ENCODE data around the gene ELOF1. TPM values are rescaled to one million over a fixed set of nuclear protein-coding genes. Genes with fewer than 3 reads are reported as not detected.

The ELOF1 gene
- total and polyA plus RNA-seq, 2 of the 13 experiments (the other 11 are each of a cell fraction or from before 2014, with no cell fraction given): 14.5 to 43.2 TPM

DNA sequence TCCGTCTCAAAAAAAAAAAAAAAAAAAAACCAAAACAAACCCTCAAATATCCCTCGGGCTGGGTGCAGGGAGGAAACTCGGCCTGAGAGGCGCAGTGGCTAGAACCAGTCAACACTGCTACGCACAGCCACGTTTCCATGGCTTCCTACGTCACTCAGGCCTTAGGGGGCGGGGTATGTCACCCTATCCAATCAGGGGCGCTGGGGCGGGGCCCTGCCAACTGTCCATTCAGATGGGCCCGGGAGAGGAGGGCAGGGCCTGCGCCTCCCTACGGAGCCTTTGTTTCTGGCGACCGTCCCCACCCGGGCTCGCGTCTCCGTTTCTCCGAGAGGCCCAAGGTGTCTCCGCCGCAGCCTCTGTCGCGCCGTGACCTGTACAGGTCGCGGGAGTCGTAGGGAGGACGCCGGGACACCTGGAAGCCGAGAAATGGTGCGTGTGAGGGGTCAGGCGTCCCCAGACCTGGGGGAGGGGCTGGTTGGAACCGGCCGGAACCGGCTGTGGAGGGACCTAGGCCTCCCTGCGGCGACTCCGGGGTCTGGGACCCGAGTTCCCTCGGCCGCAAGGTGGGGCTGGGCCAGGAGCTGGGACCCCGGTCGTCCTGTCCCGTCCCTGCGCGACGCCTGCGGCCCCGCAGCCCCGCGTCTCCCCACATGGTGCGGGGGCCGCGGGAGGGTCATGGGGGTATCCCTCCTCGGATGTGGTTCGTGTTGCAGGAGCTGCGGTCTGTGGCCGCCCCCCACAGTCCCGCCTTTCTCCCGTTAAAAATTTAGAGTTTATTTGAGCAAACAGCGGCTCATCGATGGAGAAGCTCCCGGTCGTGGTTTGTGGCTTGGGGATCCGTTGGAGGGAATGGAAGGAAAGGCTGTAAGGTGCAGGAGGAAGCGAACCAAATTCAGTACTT lies 38.4 kb upstream of the ELOF1 start, which contains the start of gene ZNF627 (continued):
- TF ChIP-seq, protein P1, sequence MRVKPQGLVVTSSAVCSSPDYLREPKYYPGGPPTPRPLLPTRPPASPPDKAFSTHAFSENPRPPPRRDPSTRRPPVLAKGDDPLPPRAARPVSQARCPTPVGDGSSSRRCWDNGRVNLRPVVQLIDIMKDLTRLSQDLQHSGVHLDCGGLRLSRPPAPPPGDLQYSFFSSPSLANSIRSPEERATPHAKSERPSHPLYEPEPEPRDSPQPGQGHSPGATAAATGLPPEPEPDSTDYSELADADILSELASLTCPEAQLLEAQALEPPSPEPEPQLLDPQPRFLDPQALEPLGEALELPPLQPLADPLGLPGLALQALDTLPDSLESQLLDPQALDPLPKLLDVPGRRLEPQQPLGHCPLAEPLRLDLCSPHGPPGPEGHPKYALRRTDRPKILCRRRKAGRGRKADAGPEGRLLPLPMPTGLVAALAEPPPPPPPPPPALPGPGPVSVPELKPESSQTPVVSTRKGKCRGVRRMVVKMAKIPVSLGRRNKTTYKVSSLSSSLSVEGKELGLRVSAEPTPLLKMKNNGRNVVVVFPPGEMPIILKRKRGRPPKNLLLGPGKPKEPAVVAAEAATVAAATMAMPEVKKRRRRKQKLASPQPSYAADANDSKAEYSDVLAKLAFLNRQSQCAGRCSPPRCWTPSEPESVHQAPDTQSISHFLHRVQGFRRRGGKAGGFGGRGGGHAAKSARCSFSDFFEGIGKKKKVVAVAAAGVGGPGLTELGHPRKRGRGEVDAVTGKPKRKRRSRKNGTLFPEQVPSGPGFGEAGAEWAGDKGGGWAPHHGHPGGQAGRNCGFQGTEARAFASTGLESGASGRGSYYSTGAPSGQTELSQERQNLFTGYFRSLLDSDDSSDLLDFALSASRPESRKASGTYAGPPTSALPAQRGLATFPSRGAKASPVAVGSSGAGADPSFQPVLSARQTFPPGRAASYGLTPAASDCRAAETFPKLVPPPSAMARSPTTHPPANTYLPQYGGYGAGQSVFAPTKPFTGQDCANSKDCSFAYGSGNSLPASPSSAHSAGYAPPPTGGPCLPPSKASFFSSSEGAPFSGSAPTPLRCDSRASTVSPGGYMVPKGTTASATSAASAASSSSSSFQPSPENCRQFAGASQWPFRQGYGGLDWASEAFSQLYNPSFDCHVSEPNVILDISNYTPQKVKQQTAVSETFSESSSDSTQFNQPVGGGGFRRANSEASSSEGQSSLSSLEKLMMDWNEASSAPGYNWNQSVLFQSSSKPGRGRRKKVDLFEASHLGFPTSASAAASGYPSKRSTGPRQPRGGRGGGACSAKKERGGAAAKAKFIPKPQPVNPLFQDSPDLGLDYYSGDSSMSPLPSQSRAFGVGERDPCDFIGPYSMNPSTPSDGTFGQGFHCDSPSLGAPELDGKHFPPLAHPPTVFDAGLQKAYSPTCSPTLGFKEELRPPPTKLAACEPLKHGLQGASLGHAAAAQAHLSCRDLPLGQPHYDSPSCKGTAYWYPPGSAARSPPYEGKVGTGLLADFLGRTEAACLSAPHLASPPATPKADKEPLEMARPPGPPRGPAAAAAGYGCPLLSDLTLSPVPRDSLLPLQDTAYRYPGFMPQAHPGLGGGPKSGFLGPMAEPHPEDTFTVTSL (CRISPR knock-in tag; IDR thresholded peaks at IDR 0.05; ENCODE audit: borderline replicate concordance): no peak
- TF ChIP-seq ZNF841 (CRISPR knock-in tag; IDR thresholded peaks at IDR 0.05; ENCODE audit: borderline replicate concordance): no peak
- TF ChIP-seq, protein P2, sequence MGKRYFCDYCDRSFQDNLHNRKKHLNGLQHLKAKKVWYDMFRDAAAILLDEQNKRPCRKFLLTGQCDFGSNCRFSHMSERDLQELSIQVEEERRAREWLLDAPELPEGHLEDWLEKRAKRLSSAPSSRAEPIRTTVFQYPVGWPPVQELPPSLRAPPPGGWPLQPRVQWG (CRISPR knock-in tag; IDR thresholded peaks at IDR 0.05; ENCODE audit: borderline replicate concordance, low read depth): no peak
- no peak for TF ChIP-seq ZNF562 (CRISPR knock-in tag; IDR thresholded peaks at IDR 0.05; ENCODE audit: borderline replicate concordance)
- TF ChIP-seq SALL2 (CRISPR knock-in tag; IDR thresholded peaks at IDR 0.05): peak; percentile 60; the same call in 1 of the 2 replicates
- TF ChIP-seq DPF2 (CRISPR knock-in tag; IDR thresholded peaks at IDR 0.05; ENCODE audit: borderline replicate concordance, low read depth): no peak; the same call in 1 of the 2 replicates
- TF ChIP-seq, protein P3, sequence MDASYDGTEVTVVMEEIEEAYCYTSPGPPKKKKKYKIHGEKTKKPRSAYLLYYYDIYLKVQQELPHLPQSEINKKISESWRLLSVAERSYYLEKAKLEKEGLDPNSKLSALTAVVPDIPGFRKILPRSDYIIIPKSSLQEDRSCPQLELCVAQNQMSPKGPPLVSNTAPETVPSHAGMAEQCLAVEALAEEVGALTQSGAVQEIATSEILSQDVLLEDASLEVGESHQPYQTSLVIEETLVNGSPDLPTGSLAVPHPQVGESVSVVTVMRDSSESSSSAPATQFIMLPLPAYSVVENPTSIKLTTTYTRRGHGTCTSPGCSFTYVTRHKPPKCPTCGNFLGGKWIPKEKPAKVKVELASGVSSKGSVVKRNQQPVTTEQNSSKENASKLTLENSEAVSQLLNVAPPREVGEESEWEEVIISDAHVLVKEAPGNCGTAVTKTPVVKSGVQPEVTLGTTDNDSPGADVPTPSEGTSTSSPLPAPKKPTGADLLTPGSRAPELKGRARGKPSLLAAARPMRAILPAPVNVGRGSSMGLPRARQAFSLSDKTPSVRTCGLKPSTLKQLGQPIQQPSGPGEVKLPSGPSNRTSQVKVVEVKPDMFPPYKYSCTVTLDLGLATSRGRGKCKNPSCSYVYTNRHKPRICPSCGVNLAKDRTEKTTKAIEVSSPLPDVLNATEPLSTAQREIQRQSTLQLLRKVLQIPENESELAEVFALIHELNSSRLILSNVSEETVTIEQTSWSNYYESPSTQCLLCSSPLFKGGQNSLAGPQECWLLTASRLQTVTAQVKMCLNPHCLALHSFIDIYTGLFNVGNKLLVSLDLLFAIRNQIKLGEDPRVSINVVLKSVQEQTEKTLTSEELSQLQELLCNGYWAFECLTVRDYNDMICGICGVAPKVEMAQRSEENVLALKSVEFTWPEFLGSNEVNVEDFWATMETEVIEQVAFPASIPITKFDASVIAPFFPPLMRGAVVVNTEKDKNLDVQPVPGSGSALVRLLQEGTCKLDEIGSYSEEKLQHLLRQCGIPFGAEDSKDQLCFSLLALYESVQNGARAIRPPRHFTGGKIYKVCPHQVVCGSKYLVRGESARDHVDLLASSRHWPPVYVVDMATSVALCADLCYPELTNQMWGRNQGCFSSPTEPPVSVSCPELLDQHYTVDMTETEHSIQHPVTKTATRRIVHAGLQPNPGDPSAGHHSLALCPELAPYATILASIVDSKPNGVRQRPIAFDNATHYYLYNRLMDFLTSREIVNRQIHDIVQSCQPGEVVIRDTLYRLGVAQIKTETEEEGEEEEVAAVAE (CRISPR knock-in tag; IDR thresholded peaks at IDR 0.05; ENCODE audit: borderline replicate concordance): peak; percentile 56; the same call in 1 of the 2 replicates
- TF ChIP-seq ZNF678 (CRISPR knock-in tag; IDR thresholded peaks at IDR 0.05): no peak
- TF ChIP-seq ZNF550 (CRISPR knock-in tag; IDR thresholded peaks at IDR 0.05; ENCODE audit: borderline replicate concordance): no peak
- peak; percentile 60; the same call in 1 of the 2 replicates for TF ChIP-seq ELF3 (CRISPR knock-in tag; IDR thresholded peaks at IDR 0.05)
- TF ChIP-seq RELA (CRISPR knock-in tag; IDR thresholded peaks at IDR 0.05): no peak
- no peak for TF ChIP-seq MTA3 (CRISPR knock-in tag; IDR thresholded peaks at IDR 0.05)
- peak; percentile 77; the same call in 1 of the 2 replicates for TF ChIP-seq SMAD9 (CRISPR knock-in tag; IDR thresholded peaks at IDR 0.05)
- TF ChIP-seq SMAD3 (CRISPR knock-in tag; IDR thresholded peaks at IDR 0.05): no peak
- peak; percentile 86 for TF ChIP-seq NFYC (CRISPR knock-in tag; IDR thresholded peaks at IDR 0.05)
- 0 out of 2 replicates have a peak, but pooled peaks have one; percentile 13 for TF ChIP-seq ZNF12 (CRISPR knock-in tag; IDR thresholded peaks at IDR 0.05)
- TF ChIP-seq SP140L (CRISPR knock-in tag; IDR thresholded peaks at IDR 0.05; ENCODE audit: borderline replicate concordance): no peak
- TF ChIP-seq NR2F6 (IDR thresholded peaks at IDR 0.05): no peak
- TF ChIP-seq NR2F6 (CRISPR knock-in tag; IDR thresholded peaks at IDR 0.05): peak; percentile 64; the same call in 1 of the 2 replicates
